CD4-positive, alpha-beta T cell (primary cell): ENCODE results near the gene IRS1. TPM values are rescaled to one million over a fixed set of nuclear protein-coding genes. Genes with fewer than 3 reads are reported as not detected.

ENCODE experiments used
- ATAC-seq: fragments of 200-7000 bp; cut with Tn5 transposase; one replicate; pipeline ENCODE4 v1.10.0; 2022; ENCODE audit warnings: mild to moderate bottlenecking; ENCODE audit not compliant: poor library complexity
- CTCF ChIA-PET: fragments of 350-600 bp; sonication (Branson Sonifier 250); formaldehyde crosslinking; loops from one replicate; lab custom pipeline; 2021; ENCODE audit warnings: antibody characterized with exemption, inconsistent platforms; lab: Charles Lee
- POLR2A ChIA-PET: fragments of 350-600 bp; sonication (Branson Sonifier 250); formaldehyde crosslinking; loops from one replicate; lab custom pipeline; 2021; ENCODE audit warnings: antibody characterized with exemption, inconsistent platforms; lab: Charles Lee
- DNase-seq, 14 experiments: peaks; one replicate each; pipeline ENCODE4 v3.0.0-alpha.2; 2013 to 2020; ENCODE audit warnings: mixed read lengths in 2 of 14
- H3K27ac ChIP-seq, 2 donors: one replicate each; pipeline versions ENCODE4 v1.5.1 to v1.7.0; 2013; ENCODE audit warnings: low read length in 2 of 2, low read depth in 1 of 2, mild to moderate bottlenecking in 1 of 2
- H3K27me3 ChIP-seq, 2 experiments: 1 replicate in 1 of 2; 2 replicates in 1 of 2; pipeline versions ENCODE4 v1.6.1 to v1.7.0; 2013; ENCODE audit warnings: low read length in 2 of 2, control low read depth in 1 of 2, mild to moderate bottlenecking in 1 of 2, moderate library complexity in 1 of 2; ENCODE audit not compliant: insufficient read depth in 2 of 2, control insufficient read depth in 1 of 2
- H3K36me3 ChIP-seq: one replicate; pipeline ENCODE4 v1.6.1; 2013; ENCODE audit warnings: low read length, control low read depth; ENCODE audit not compliant: insufficient read depth
- H3K4me1 ChIP-seq: one replicate; pipeline ENCODE4 v1.6.1; 2013; ENCODE audit warnings: low read length, control low read depth; ENCODE audit not compliant: insufficient read depth
- H3K4me3 ChIP-seq: one replicate; pipeline ENCODE4 v1.5.1; 2013; ENCODE audit warnings: mild to moderate bottlenecking, low read length, moderate library complexity
- H3K9me3 ChIP-seq, 2 experiments: 1 replicate in 1 of 2; 2 replicates in 1 of 2; pipeline versions ENCODE4 v1.6.1 to v1.7.0; 2013; ENCODE audit warnings: low read length in 2 of 2, mild to moderate bottlenecking in 2 of 2, control low read depth in 1 of 2, moderate library complexity in 1 of 2; ENCODE audit not compliant: control insufficient read depth in 1 of 2, insufficient read depth in 1 of 2
- H3K27ac Mint-ChIP-seq: one replicate; pipeline ENCODE4 v1.8.0; 2020; ENCODE audit warnings: mixed read lengths
- H3K27me3 Mint-ChIP-seq: one replicate; pipeline ENCODE4 v1.8.0; 2021; ENCODE audit warnings: mixed read lengths
- H3K36me3 Mint-ChIP-seq: one replicate; pipeline ENCODE4 v1.8.0; 2021; ENCODE audit warnings: low read depth, mixed read lengths
- H3K4me1 Mint-ChIP-seq: one replicate; pipeline ENCODE4 v1.8.0; 2021; ENCODE audit warnings: low read depth, mixed read lengths
- H3K4me3 Mint-ChIP-seq: one replicate; pipeline ENCODE4 v1.8.0; 2020; ENCODE audit warnings: mild to moderate bottlenecking, mixed read lengths
- H3K9me3 Mint-ChIP-seq: one replicate; pipeline ENCODE4 v1.8.0; 2020; ENCODE audit warnings: mixed read lengths
- CTCF ChIP-seq: fragments of 200-600 bp; IDR thresholded peaks from one replicate; pipeline ENCODE4 v1.8.0; 2022; ENCODE audit warnings: antibody characterized with exemption, mild to moderate bottlenecking
- intact Hi-C, 2 experiments: fragments of 100-400 bp; cut with DNase I in 1 of 2; cut with micrococcal nuclease in 1 of 2; formaldehyde crosslinking; loops; one replicate each; pipeline versions ENCODE4 v1.15.1 to v1.9.0; 2023 to 2025; cut with DNase I, micrococcal nuclease
- total RNA-seq, 174 experiments: library from RNA in 2 of 174; stranded (reverse) in 2 of 174; gene quantifications; one replicate each; pipeline ENCODE4 v1.2.3 and lab custom pipeline; 2021 to 2026

Gene IRS1
- total RNA-seq, 2 experiments from 2014 or later, result 2.9 TPM

DNA sequence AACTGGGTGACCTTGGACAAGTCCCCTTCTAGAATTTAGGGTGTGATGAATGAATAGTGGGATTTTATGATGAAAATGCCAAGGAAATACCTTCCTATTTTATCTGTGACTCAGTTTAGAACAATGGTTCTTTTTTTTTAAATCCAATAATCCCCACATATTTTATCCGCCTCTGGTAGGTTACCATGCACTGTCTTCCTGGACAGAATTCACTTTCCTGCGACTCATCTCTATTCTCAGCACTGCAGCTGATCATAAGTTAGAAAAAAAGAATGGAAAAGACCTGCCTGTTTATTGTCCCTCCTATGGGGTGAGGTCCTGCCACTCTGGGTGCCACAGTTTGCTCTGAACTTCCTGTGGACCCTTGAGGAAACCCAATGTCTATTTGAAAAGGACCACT lies 73.1 kb downstream of the IRS1 start:
- Histone ChIP-seq H3K9me3 (no peaks in the 10 kb centered on the region), H3K27me3 (peaks cover 3 to 10% of the 10 kb centered on the region in 2 experiments), H3K36me3 (no peaks in the 10 kb centered on the region), H3K4me3 (no peak overlapping the region), H3K27ac (no peak overlapping the region), H3K4me1 (no peaks in the 10 kb centered on the region)
- intact Hi-C loops, result no loop called here
- POLR2A ChIA-PET, result no interaction called here
- Mint-ChIP-seq H3K27ac (no peak overlapping the region), H3K9me3 (no peaks in the 10 kb centered on the region), H3K27me3 (peaks cover 18% of the 10 kb centered on the region), H3K4me3 (no peak overlapping the region), H3K4me1 (peaks cover 4% of the 10 kb centered on the region), H3K36me3 (no peaks in the 10 kb centered on the region)
- no peak for TF ChIP-seq CTCF
- DNase-seq, result no peak
- CTCF ChIA-PET, result no interaction called here
- no peak for ATAC-seq

GRCh38 chr2:226725126-226725860 lies 74.3 kb downstream of the IRS1 start:
- no peaks in the 10 kb centered on the region for H3K36me3 ChIP-seq
- ATAC-seq, result no peak
- Mint-ChIP-seq H3K4me3 (no peak overlapping the region), H3K36me3 (no peaks in the 10 kb centered on the region), H3K27me3 (peaks cover 26% of the 10 kb centered on the region), H3K4me1 (peaks cover 4% of the 10 kb centered on the region), H3K9me3 (no peaks in the 10 kb centered on the region), H3K27ac (no peak overlapping the region)
- no peak for TF ChIP-seq CTCF
- ChIA-PET POLR2A (no interaction called here), CTCF (no interaction called here)
- no peaks in the 10 kb centered on the region for H3K4me1 ChIP-seq
- no peaks in the 10 kb centered on the region for H3K9me3 ChIP-seq
- H3K4me3 ChIP-seq, result no peak overlapping the region
- intact Hi-C loops, result no loop called here
- H3K27me3 ChIP-seq, result peaks cover 7 to 22% of the 10 kb centered on the region in 2 experiments
- no peak for DNase-seq
- H3K27ac ChIP-seq, result no peak overlapping the region

DNA sequence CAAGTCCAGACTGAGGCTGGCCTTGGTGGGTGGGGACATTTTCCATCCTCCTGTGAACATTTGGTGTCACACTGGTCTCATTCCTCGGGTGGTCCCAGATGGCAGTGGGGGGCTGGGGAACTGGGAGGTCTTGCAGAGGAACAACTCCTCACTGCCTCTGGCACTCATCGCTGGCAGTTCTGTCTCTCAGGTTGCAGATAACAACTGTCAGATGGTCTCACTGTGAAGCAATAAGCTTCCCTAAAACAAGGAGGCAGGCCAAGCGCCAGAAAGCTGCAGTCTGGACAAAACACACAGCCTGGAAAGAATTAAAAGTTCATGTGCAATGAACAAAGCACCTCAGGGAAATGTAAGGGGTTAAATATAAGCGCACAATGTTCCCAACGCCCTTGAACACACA lies 78.1 kb downstream of the IRS1 start:
- H3K27ac ChIP-seq, result no peak overlapping the region
- intact Hi-C loops, result no loop called here
- no peaks in the 10 kb centered on the region for H3K36me3 ChIP-seq
- H3K9me3 Mint-ChIP-seq, result no peaks in the 10 kb centered on the region
- no peaks in the 10 kb centered on the region for H3K4me1 ChIP-seq
- H3K27ac Mint-ChIP-seq, result no peak overlapping the region
- H3K27me3 Mint-ChIP-seq, result peaks cover 31% of the 10 kb centered on the region
- TF ChIP-seq CTCF, result no peak
- ATAC-seq (no peak), DNase-seq (no peak)
- peaks cover 7 to 24% of the 10 kb centered on the region in 2 experiments for H3K27me3 ChIP-seq
- H3K4me3 ChIP-seq, result no peak overlapping the region
- H3K4me1 Mint-ChIP-seq, result peaks cover 4% of the 10 kb centered on the region
- ChIA-PET CTCF (no interaction called here), POLR2A (no interaction called here)
- no peaks in the 10 kb centered on the region for H3K9me3 ChIP-seq
- H3K36me3 Mint-ChIP-seq, result no peaks in the 10 kb centered on the region
- no peak overlapping the region for H3K4me3 Mint-ChIP-seq
